IMR-90 (cell line): Measurements from ENCODE around the gene CDKAL1. TPM values are rescaled to one million over a fixed set of nuclear protein-coding genes. Genes with fewer than 3 reads are reported as not detected.
A peak's percentile ranks its signal among the peaks of the same experiment; 100 is the strongest.

ENCODE experiments used
- ATAC-seq: fragments of 200-7000 bp; cut with Tn5 transposase; 2 replicates; pipeline ENCODE4 v1.9.1; 2020; ENCODE audit warnings: low read depth, mild to moderate bottlenecking, moderate library complexity
- BruUV-seq: library from RNA; stranded (reverse); fragments of 400-500 nt; replicated peaks from 2 replicates; lab custom pipeline; 2021; lab: Mats Ljungman, UMichigan
- CTCF ChIA-PET: fragments of 300-600 bp; formaldehyde crosslinking; extraction: SDS; loops from one replicate; lab custom pipeline; 2021; ENCODE audit warnings: antibody characterized with exemption; lab: Yijun Ruan, JAX
- POLR2A ChIA-PET: fragments of 300-600 bp; sonication (Branson Sonifier 250); formaldehyde crosslinking; loops from one replicate; lab custom pipeline; 2022; ENCODE audit warnings: antibody characterized with exemption; ENCODE audit not compliant: unreplicated experiment; lab: Charles Lee
- DNase-seq: peaks from one replicate; pipeline ENCODE4 v3.0.0; 2013
- H2AFZ ChIP-seq: replicated peaks from 2 replicates; pipeline ENCODE3; 2013; ENCODE audit warnings: low read length, mild to moderate bottlenecking; ENCODE audit not compliant: poor library complexity
- H2AK5ac ChIP-seq: 2 replicates; pipeline ENCODE4 v1.6.1; 2013; ENCODE audit warnings: low read depth, low read length, inconsistent platforms
- H2AK9ac ChIP-seq: replicated peaks from 2 replicates; pipeline ENCODE3; 2013; ENCODE audit warnings: mild to moderate bottlenecking, low read depth, low read length, moderate library complexity; ENCODE audit not compliant: poor library complexity
- H2BK120ac ChIP-seq: 2 replicates; pipeline ENCODE4 v1.6.1; 2013; ENCODE audit warnings: low read depth, low read length, inconsistent platforms
- H2BK15ac ChIP-seq: 3 replicates; pipeline ENCODE4 v1.6.1; 2013; ENCODE audit warnings: low read depth, low read length, inconsistent platforms
- H2BK20ac ChIP-seq: 2 replicates; pipeline ENCODE4 v1.6.1; 2013; ENCODE audit warnings: low read depth, mild to moderate bottlenecking, inconsistent platforms, low read length, moderate library complexity
- H2BK5ac ChIP-seq: 2 replicates; pipeline ENCODE4 v1.6.1; 2013; ENCODE audit warnings: mild to moderate bottlenecking, low read depth, low read length, inconsistent platforms; ENCODE audit not compliant: poor library complexity, severe bottlenecking
- H3K14ac ChIP-seq: replicated peaks from 2 replicates; pipeline ENCODE4 v1.6.1; 2013; ENCODE audit warnings: low read depth, low read length, inconsistent platforms
- H3K18ac ChIP-seq: 2 replicates; pipeline ENCODE4 v1.6.1; 2013; ENCODE audit warnings: low read depth, low read length, control low read depth
- H3K23ac ChIP-seq: 2 replicates; pipeline ENCODE4 v1.6.1; 2013; ENCODE audit warnings: low read depth, low read length, inconsistent platforms
- H3K27ac ChIP-seq: 2 replicates; pipeline ENCODE4 v1.5.1; 2013; ENCODE audit warnings: mild to moderate bottlenecking, control low read depth, low read length; ENCODE audit not compliant: insufficient read depth
- H3K27me3 ChIP-seq: 2 replicates; pipeline ENCODE4 v1.6.1; 2013; ENCODE audit warnings: low read length; ENCODE audit not compliant: control insufficient read depth, insufficient read depth
- H3K36me3 ChIP-seq: 2 replicates; pipeline ENCODE4 v1.6.1; 2013; ENCODE audit warnings: low read length, mixed read lengths; ENCODE audit not compliant: control insufficient read depth, insufficient read depth
- H3K4ac ChIP-seq: 2 replicates; pipeline ENCODE4 v1.6.1; 2013; ENCODE audit warnings: low read depth, low read length, inconsistent platforms
- H3K4me1 ChIP-seq: 2 replicates; pipeline ENCODE4 v1.6.1; 2013; ENCODE audit warnings: low read length, mixed read lengths; ENCODE audit not compliant: control insufficient read depth, insufficient read depth
- H3K4me2 ChIP-seq: 2 replicates; pipeline ENCODE4 v1.6.1; 2013; ENCODE audit warnings: low read depth, mild to moderate bottlenecking, control low read depth, low read length, moderate library complexity
- H3K4me3 ChIP-seq: 2 replicates; pipeline ENCODE4 v1.5.1; 2013; ENCODE audit warnings: low read depth, mild to moderate bottlenecking, control low read depth, low read length, moderate library complexity; ENCODE audit not compliant: insufficient read depth
- H3K56ac ChIP-seq: 2 replicates; pipeline ENCODE4 v1.6.1; 2013; ENCODE audit warnings: low read length, inconsistent platforms; ENCODE audit not compliant: insufficient read depth; ENCODE audit errors: extremely low read depth
- H3K79me1 ChIP-seq, 2 experiments: 2 replicates each; pipeline ENCODE4 v1.6.1; 2013; ENCODE audit warnings: low read length in 2 of 2, inconsistent platforms in 1 of 2, low read depth in 1 of 2
- H3K9ac ChIP-seq: 2 replicates; pipeline ENCODE4 v1.6.1; 2013; ENCODE audit warnings: low read depth, low read length, control low read depth
- H3K9me1 ChIP-seq: 2 replicates; pipeline ENCODE4 v1.6.1; 2013; ENCODE audit warnings: low read length, inconsistent platforms; ENCODE audit not compliant: insufficient read depth
- H3K9me3 ChIP-seq: 2 replicates; pipeline ENCODE4 v1.6.1; 2013; ENCODE audit warnings: low read length; ENCODE audit not compliant: control insufficient read depth, insufficient read depth
- H4K20me1 ChIP-seq: 2 replicates; pipeline ENCODE4 v1.6.1; 2013; ENCODE audit warnings: low read length, inconsistent platforms; ENCODE audit not compliant: insufficient read depth
- H4K5ac ChIP-seq: 2 replicates; pipeline ENCODE4 v1.6.1; 2013; ENCODE audit warnings: mild to moderate bottlenecking, low read depth, low read length, control low read depth
- H4K8ac ChIP-seq, 2 experiments: 2 replicates each; pipeline ENCODE4 v1.6.1; 2013; ENCODE audit warnings: low read depth in 2 of 2, low read length in 2 of 2, control low read depth in 1 of 2, inconsistent platforms in 1 of 2
- H4K91ac ChIP-seq: 2 replicates; pipeline ENCODE4 v1.6.1; 2013; ENCODE audit warnings: low read depth, low read length, inconsistent platforms; ENCODE audit not compliant: insufficient read depth
- MAFK ChIP-seq: IDR thresholded peaks from 2 replicates; pipeline ENCODE4 v1.6.1; 2012; ENCODE audit warnings: low read depth, low read length, improper control_type of control experiment
- MAZ ChIP-seq: IDR thresholded peaks from 2 replicates; pipeline ENCODE4 v1.6.1; 2012; ENCODE audit warnings: low read depth, mild to moderate bottlenecking, low read length, improper control_type of control experiment, moderate library complexity, borderline replicate concordance
- MXI1 ChIP-seq: IDR thresholded peaks from 2 replicates; pipeline ENCODE4 v1.6.1; 2012; ENCODE audit warnings: low read depth, mild to moderate bottlenecking, low read length, moderate library complexity, borderline replicate concordance
- RAD21 ChIP-seq: IDR thresholded peaks from 2 replicates; pipeline ENCODE4 v1.6.1; 2012; ENCODE audit warnings: low read length, improper control_type of control experiment
- WGBS, 2 experiments: methylation state at CpG; one replicate each; pipeline versions ENCODE4 v1.1.5 to v1.1.7; 2013; ENCODE audit warnings: missing lambda C conversion rate in 2 of 2; ENCODE audit not compliant: insufficient read length in 1 of 2; ENCODE audit errors: extremely low coverage in 2 of 2; 5-methylcytosine and 5-hydroxymethylcytosine counted together
- dilution Hi-C: fragments of 300-500 bp; cut with HindIII; formaldehyde crosslinking; loops from one replicate; pipeline ENCODE4 v1.14.3; 2018; ENCODE audit warnings: low sequenced_read_pairs; ENCODE audit not compliant: unreplicated experiment
- in situ Hi-C: fragments of 300-500 bp; cut with MboI; formaldehyde crosslinking; loops from 3 replicates; pipeline ENCODE4 v1.14.3; 2019; ENCODE audit warnings: low sequenced_read_pairs, inconsistent platforms, mixed read lengths
- intact Hi-C: fragments of 100-400 bp; cut with micrococcal nuclease; formaldehyde crosslinking; loops from 2 replicates; pipeline ENCODE4 v1.10.0; 2022
- polyA plus RNA-seq, 3 experiments: library from polyadenylated mRNA; depleted of rRNA; stranded (reverse); fragments of >200 nt; gene quantifications; 2 replicates each; pipeline ENCODE4 v1.2.3, GENCODE V29; 2012; ENCODE audit warnings: low replicate concordance in 1 of 3
- total RNA-seq: library from RNA; depleted of rRNA; stranded (reverse); fragments of >200 nt; gene quantifications from 2 replicates; pipeline ENCODE4 v1.2.3, GENCODE V29; 2012

CDKAL1 gene
- total and polyA plus RNA-seq, 2 of the 4 experiments (the other 2 are of a cell fraction), result 3.7 to 13.1 TPM

DNA sequence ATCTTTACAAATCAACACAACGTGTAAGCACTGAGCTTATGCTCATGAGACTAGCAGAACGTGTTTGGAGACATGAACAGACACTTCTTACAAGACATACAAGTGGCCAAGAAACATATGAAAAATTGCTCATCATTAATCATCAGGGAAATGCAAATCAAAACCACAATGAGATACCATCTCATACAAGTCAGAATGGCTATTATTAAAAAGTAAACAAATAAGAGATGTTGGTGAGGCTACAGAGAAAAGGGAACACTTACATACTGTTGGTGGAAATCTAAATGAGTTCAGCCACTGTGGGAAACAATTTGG, 731.4 kb downstream of the CDKAL1 start:
- Histone ChIP-seq H4K8ac (no peak overlapping the region), H3K4me3 (no peak overlapping the region), H3K4me1 (no peaks in the 10 kb centered on the region), H3K27ac (no peak overlapping the region), H3K14ac (no peak overlapping the region), H3K9me3 (peaks cover 3% of the 10 kb centered on the region; the same call in 1 of the 2 replicates), H3K56ac (no peak overlapping the region), H3K9ac (no peak overlapping the region), H3K36me3 (no peaks in the 10 kb centered on the region), H2BK5ac (no peak overlapping the region), H3K27me3 (0 out of 2 replicates have a peak, but pooled peaks cover 2% of the 10 kb centered on the region), H3K79me1 (no peaks in the 10 kb centered on the region), H3K18ac (no peak overlapping the region), H3K4ac (no peak overlapping the region), H2AK9ac (no peak overlapping the region), H3K4me2 (no peak overlapping the region), H3K9me1 (no peaks in the 10 kb centered on the region), H2AFZ (no peak overlapping the region), H2BK120ac (no peak overlapping the region), H2AK5ac (no peak overlapping the region), H4K20me1 (no peaks in the 10 kb centered on the region), H4K5ac (no peak overlapping the region), H4K91ac (no peak overlapping the region), H3K23ac (no peak overlapping the region), H2BK15ac (no peak overlapping the region), H2BK20ac (no peak overlapping the region)
- ChIA-PET POLR2A (no interaction called here), CTCF (no interaction called here)
- no TSS peak for BruUV-seq
- WGBS, 2 experiments, result 57% methylated on average over 1 of the region's 2 CpGs; no CpG with 5 or more reads in 1 of the 2 experiments
- intact Hi-C loops (no loop called here), in situ Hi-C loops (no loop called here), dilution Hi-C loops (no loop called here)
- ATAC-seq (no peak), DNase-seq (peak; percentile 5)
- TF ChIP-seq RAD21, result no peak
- TF ChIP-seq MXI1, result no peak
- TF ChIP-seq MAFK, result no peak
- no peak for TF ChIP-seq MAZ
